HG02852 (cell line): ENCODE measurements around the gene KDR.

Source experiments
- ATAC-seq: cut with Tn5 transposase; IDR thresholded peaks from one replicate; pipeline ENCODE4 v1.9.1; 2021; ENCODE audit warnings: mild to moderate bottlenecking, moderate library complexity; ENCODE audit not compliant: unreplicated experiment

The KDR gene

GRCh38 chr4:55031158-55031557 is 94.2 kb downstream of the KDR start:
- no peak for ATAC-seq

GRCh38 chr4:55030589-55030988 is 94.8 kb downstream of the KDR start:
- no peak for ATAC-seq

GRCh38 chr4:55029821-55030503 is 95.4 kb downstream of the KDR start:
- ATAC-seq: no peak

GRCh38 chr4:55029321-55029720 is 96.1 kb downstream of the KDR start:
- ATAC-seq: no peak
